ENCODE measurements around the gene SLC25A22.

DNA sequence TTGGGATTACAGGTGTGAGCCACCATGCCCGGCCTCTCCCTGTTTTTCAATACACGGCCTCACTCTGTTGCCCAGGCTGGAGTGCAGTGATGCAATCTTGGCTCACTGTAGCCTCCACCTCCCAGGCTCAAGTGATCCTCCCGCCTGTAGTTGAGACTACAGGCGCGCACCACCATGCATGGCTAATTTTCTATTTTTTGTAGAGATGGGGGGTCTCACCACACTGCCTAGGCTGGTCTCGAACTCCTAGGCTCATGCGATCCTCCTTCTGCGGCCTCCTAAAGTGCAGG lies 32.3 kb downstream of the SLC25A22 start:
- TF ChIP-seq, protein P1, sequence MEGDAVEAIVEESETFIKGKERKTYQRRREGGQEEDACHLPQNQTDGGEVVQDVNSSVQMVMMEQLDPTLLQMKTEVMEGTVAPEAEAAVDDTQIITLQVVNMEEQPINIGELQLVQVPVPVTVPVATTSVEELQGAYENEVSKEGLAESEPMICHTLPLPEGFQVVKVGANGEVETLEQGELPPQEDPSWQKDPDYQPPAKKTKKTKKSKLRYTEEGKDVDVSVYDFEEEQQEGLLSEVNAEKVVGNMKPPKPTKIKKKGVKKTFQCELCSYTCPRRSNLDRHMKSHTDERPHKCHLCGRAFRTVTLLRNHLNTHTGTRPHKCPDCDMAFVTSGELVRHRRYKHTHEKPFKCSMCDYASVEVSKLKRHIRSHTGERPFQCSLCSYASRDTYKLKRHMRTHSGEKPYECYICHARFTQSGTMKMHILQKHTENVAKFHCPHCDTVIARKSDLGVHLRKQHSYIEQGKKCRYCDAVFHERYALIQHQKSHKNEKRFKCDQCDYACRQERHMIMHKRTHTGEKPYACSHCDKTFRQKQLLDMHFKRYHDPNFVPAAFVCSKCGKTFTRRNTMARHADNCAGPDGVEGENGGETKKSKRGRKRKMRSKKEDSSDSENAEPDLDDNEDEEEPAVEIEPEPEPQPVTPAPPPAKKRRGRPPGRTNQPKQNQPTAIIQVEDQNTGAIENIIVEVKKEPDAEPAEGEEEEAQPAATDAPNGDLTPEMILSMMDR (IDR thresholded peaks at IDR 0.05): no peak
- no peak for TF ChIP-seq POLR2AphosphoS5 (IDR thresholded peaks at IDR 0.05)
